ENCODE data around the gene CCDC149.

The CCDC149 gene

GRCh38 chr4:24794051-24794450 lies 118.8 kb downstream of the CCDC149 start:
- Histone ChIP-seq H3K9me2 (ENCODE audit: low read depth, low read length) (no peaks in the 10 kb centered on the region), H3K36me3 (ENCODE audit: insufficient read depth, low read length) (no peaks in the 10 kb centered on the region), H3K4me1 (ENCODE audit: insufficient read depth, low read length, severe bottlenecking) (no peaks in the 10 kb centered on the region), H3K4me3 (ENCODE audit: low read depth, low read length, poor library complexity, severe bottlenecking) (no peak overlapping the region), H3K9ac (ENCODE audit: low read length) (no peak overlapping the region), H3K9me3 (ENCODE audit: low read length) (no peaks in the 10 kb centered on the region), H3F3A (ENCODE audit: insufficient read depth, low read length) (no peaks in the 10 kb centered on the region), H4K20me1 (ENCODE audit: insufficient read depth, low read length) (no peaks in the 10 kb centered on the region), H3K79me2 (ENCODE audit: insufficient read depth, low read length) (no peaks in the 10 kb centered on the region), H3K27ac (ENCODE audit: low read depth, low read length, poor library complexity, severe bottlenecking) (no peak overlapping the region), H3K27me3 (ENCODE audit: insufficient read depth, low read length) (no peaks in the 10 kb centered on the region), H3K4me2 (ENCODE audit: low read length) (no peak overlapping the region), H2AFZ (ENCODE audit: low read length) (no peak overlapping the region)
- TF ChIP-seq CTCF (IDR thresholded peaks at IDR 0.05; ENCODE audit: low read length) (no peak), EZH2 (IDR thresholded peaks at IDR 0.05; ENCODE audit: borderline replicate concordance, low read length) (no peak)

- Histone ChIP-seq H3K9me3 (ENCODE audit: low read length) (no peaks in the 10 kb centered on the region), H2AFZ (ENCODE audit: low read length) (no peak overlapping the region), H3K9me2 (ENCODE audit: low read depth, low read length) (no peaks in the 10 kb centered on the region), H3K9ac (ENCODE audit: low read length) (no peak overlapping the region), H3F3A (ENCODE audit: insufficient read depth, low read length) (no peaks in the 10 kb centered on the region), H3K4me1 (ENCODE audit: insufficient read depth, low read length, severe bottlenecking) (no peaks in the 10 kb centered on the region), H3K27ac (ENCODE audit: low read depth, low read length, poor library complexity, severe bottlenecking) (no peak overlapping the region), H3K27me3 (ENCODE audit: insufficient read depth, low read length) (no peaks in the 10 kb centered on the region), H3K36me3 (ENCODE audit: insufficient read depth, low read length) (no peaks in the 10 kb centered on the region), H3K79me2 (ENCODE audit: insufficient read depth, low read length) (no peaks in the 10 kb centered on the region), H3K4me2 (ENCODE audit: low read length) (no peak overlapping the region), H3K4me3 (ENCODE audit: low read depth, low read length, poor library complexity, severe bottlenecking) (no peak overlapping the region), H4K20me1 (ENCODE audit: insufficient read depth, low read length) (no peaks in the 10 kb centered on the region)
- no peak for TF ChIP-seq EZH2 (IDR thresholded peaks at IDR 0.05; ENCODE audit: borderline replicate concordance, low read length)
Observed at GRCh38 chr4:24793219-24794005, 119.4 kb downstream of the CCDC149 start.

GRCh38 chr4:24792552-24792951 lies 120.3 kb downstream of the CCDC149 start:
- Histone ChIP-seq H3K4me2 (ENCODE audit: low read length) (no peak overlapping the region), H3F3A (ENCODE audit: insufficient read depth, low read length) (no peaks in the 10 kb centered on the region), H3K27me3 (ENCODE audit: insufficient read depth, low read length) (no peaks in the 10 kb centered on the region), H3K4me3 (ENCODE audit: low read depth, low read length, poor library complexity, severe bottlenecking) (no peak overlapping the region), H3K36me3 (ENCODE audit: insufficient read depth, low read length) (no peaks in the 10 kb centered on the region), H4K20me1 (ENCODE audit: insufficient read depth, low read length) (no peaks in the 10 kb centered on the region), H2AFZ (ENCODE audit: low read length) (no peak overlapping the region), H3K9ac (ENCODE audit: low read length) (no peak overlapping the region), H3K79me2 (ENCODE audit: insufficient read depth, low read length) (no peaks in the 10 kb centered on the region), H3K9me3 (ENCODE audit: low read length) (no peaks in the 10 kb centered on the region), H3K9me2 (ENCODE audit: low read depth, low read length) (no peaks in the 10 kb centered on the region), H3K27ac (ENCODE audit: low read depth, low read length, poor library complexity, severe bottlenecking) (no peak overlapping the region), H3K4me1 (ENCODE audit: insufficient read depth, low read length, severe bottlenecking) (no peaks in the 10 kb centered on the region)
- no peak for TF ChIP-seq EZH2 (IDR thresholded peaks at IDR 0.05; ENCODE audit: borderline replicate concordance, low read length)

DNA sequence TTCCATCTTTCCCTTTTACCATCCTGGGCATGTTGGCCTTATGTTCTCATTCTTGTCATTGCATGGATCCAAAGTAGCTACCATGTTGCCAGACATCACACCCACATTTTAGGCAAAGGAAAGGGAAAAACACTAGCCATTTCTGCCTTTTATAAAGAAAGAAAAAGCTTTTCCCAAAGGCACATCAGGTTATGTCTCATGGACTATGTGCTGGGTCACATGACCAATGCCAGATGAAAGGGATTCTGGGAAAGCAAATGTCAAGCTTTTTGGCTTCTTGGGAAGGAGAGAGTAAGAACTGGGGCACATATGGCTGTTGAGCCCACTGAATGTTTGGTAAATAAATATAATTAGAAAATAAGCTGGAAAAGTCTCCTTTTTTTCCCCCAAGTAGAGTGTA lies 121.8 kb downstream of the CCDC149 start:
- TF ChIP-seq CTCF (IDR thresholded peaks at IDR 0.05; ENCODE audit: low read length) (no peak), EZH2 (IDR thresholded peaks at IDR 0.05; ENCODE audit: borderline replicate concordance, low read length) (no peak)
- no peaks in the 10 kb centered on the region for H3F3A ChIP-seq (ENCODE audit: insufficient read depth, low read length)
- no peaks in the 10 kb centered on the region for H3K9me3 ChIP-seq (ENCODE audit: low read length)
- H3K27ac ChIP-seq (ENCODE audit: low read depth, low read length, poor library complexity, severe bottlenecking), result no peak overlapping the region
- no peaks in the 10 kb centered on the region for H3K9me2 ChIP-seq (ENCODE audit: low read depth, low read length)
- H3K4me2 ChIP-seq (ENCODE audit: low read length), result no peak overlapping the region
- no peaks in the 10 kb centered on the region for H4K20me1 ChIP-seq (ENCODE audit: insufficient read depth, low read length)
- H3K36me3 ChIP-seq (ENCODE audit: insufficient read depth, low read length), result no peaks in the 10 kb centered on the region
- H2AFZ ChIP-seq (ENCODE audit: low read length), result no peak overlapping the region
- no peak overlapping the region for H3K4me3 ChIP-seq (ENCODE audit: low read depth, low read length, poor library complexity, severe bottlenecking)
- no peaks in the 10 kb centered on the region for H3K27me3 ChIP-seq (ENCODE audit: insufficient read depth, low read length)
- no peaks in the 10 kb centered on the region for H3K79me2 ChIP-seq (ENCODE audit: insufficient read depth, low read length)
- no peak overlapping the region for H3K9ac ChIP-seq (ENCODE audit: low read length)
- no peaks in the 10 kb centered on the region for H3K4me1 ChIP-seq (ENCODE audit: insufficient read depth, low read length, severe bottlenecking)
